ENCODE measurements around the gene TNFRSF17.
A peak's percentile ranks its signal among the peaks of the same experiment; 100 is the strongest.

Gene TNFRSF17

GRCh38 chr16:12006637-12007036 is 41.6 kb downstream of the TNFRSF17 start:
- H2AFZ ChIP-seq (ENCODE audit: low read length): no peak overlapping the region
- H4K20me1 ChIP-seq (ENCODE audit: insufficient read depth, low read length): no peaks in the 10 kb centered on the region
- TF ChIP-seq CTCF (IDR thresholded peaks at IDR 0.05; ENCODE audit: low read length) (no peak), EZH2 (optimal IDR thresholded peaks at IDR 0.05; ENCODE audit: low read depth, low read length) (no peak), EZH2phosphoT487 (IDR thresholded peaks at IDR 0.05; ENCODE audit: low read length) (no peak)
- peaks cover 16% of the 10 kb centered on the region for H3F3A ChIP-seq (ENCODE audit: insufficient read depth, low read length)
- H3K36me3 ChIP-seq (replicated peaks; ENCODE audit: insufficient read depth, low read length): no peaks in the 10 kb centered on the region; the same call in 1 of the 2 replicates
- DNase-seq: no peak
- H3K9me2 ChIP-seq (replicated peaks; ENCODE audit: insufficient read depth, low read length): no peaks in the 10 kb centered on the region
- H3K9me3 ChIP-seq (replicated peaks; ENCODE audit: insufficient read depth, low read length): no peaks in the 10 kb centered on the region
- H3K4me2 ChIP-seq (ENCODE audit: low read depth, low read length): no peak overlapping the region
- H3K4me1 ChIP-seq (ENCODE audit: low read length): peaks cover 9% of the 10 kb centered on the region
- H3K27ac ChIP-seq (ENCODE audit: low read length): no peak overlapping the region
- no peak overlapping the region for H3K4me3 ChIP-seq (ENCODE audit: low read length)
- no peak overlapping the region for H3K9ac ChIP-seq (ENCODE audit: low read length)
- H3K27me3 ChIP-seq (replicated peaks; ENCODE audit: insufficient read depth, low read length): no peaks in the 10 kb centered on the region
- H3K79me2 ChIP-seq (ENCODE audit: low read length): peaks cover 8% of the 10 kb centered on the region

- Histone ChIP-seq H3K9me3 (replicated peaks; ENCODE audit: insufficient read depth, low read length) (no peaks in the 10 kb centered on the region), H3K79me2 (ENCODE audit: low read length) (peaks cover 27% of the 10 kb centered on the region), H3K9ac (ENCODE audit: low read length) (no peak overlapping the region), H3K27me3 (replicated peaks; ENCODE audit: insufficient read depth, low read length) (no peaks in the 10 kb centered on the region), H3K27ac (ENCODE audit: low read length) (no peak overlapping the region), H3K4me1 (ENCODE audit: low read length) (peaks cover 9% of the 10 kb centered on the region), H3F3A (ENCODE audit: insufficient read depth, low read length) (peaks cover 16% of the 10 kb centered on the region), H2AFZ (ENCODE audit: low read length) (no peak overlapping the region), H3K4me3 (ENCODE audit: low read length) (no peak overlapping the region), H4K20me1 (ENCODE audit: insufficient read depth, low read length) (no peaks in the 10 kb centered on the region), H3K36me3 (replicated peaks; ENCODE audit: insufficient read depth, low read length) (no peaks in the 10 kb centered on the region), H3K9me2 (replicated peaks; ENCODE audit: insufficient read depth, low read length) (no peaks in the 10 kb centered on the region), H3K4me2 (ENCODE audit: low read depth, low read length) (no peak overlapping the region)
- TF ChIP-seq CTCF (IDR thresholded peaks at IDR 0.05; ENCODE audit: low read length): no peak
- no peak for TF ChIP-seq EZH2 (optimal IDR thresholded peaks at IDR 0.05; ENCODE audit: low read depth, low read length)
- TF ChIP-seq EZH2phosphoT487 (IDR thresholded peaks at IDR 0.05; ENCODE audit: low read length): no peak
- DNase-seq: no peak
These were observed 44.5 kb downstream of the TNFRSF17 start for GRCh38 chr16:12009462-12009861.

GRCh38 chr16:12009922-12010321 is 44.9 kb downstream of the TNFRSF17 start:
- Histone ChIP-seq H3K36me3 (replicated peaks; ENCODE audit: insufficient read depth, low read length) (no peaks in the 10 kb centered on the region), H3K9me3 (replicated peaks; ENCODE audit: insufficient read depth, low read length) (no peaks in the 10 kb centered on the region), H3K4me2 (ENCODE audit: low read depth, low read length) (peak overlapping the region; percentile 56; the same call in 1 of the 2 replicates), H3F3A (ENCODE audit: insufficient read depth, low read length) (peaks cover 16% of the 10 kb centered on the region), H3K9ac (ENCODE audit: low read length) (peak overlapping the region; percentile 31; the same call in 1 of the 2 replicates), H3K79me2 (ENCODE audit: low read length) (peaks cover 27% of the 10 kb centered on the region), H4K20me1 (ENCODE audit: insufficient read depth, low read length) (no peaks in the 10 kb centered on the region), H3K27me3 (replicated peaks; ENCODE audit: insufficient read depth, low read length) (no peaks in the 10 kb centered on the region), H2AFZ (ENCODE audit: low read length) (no peak overlapping the region), H3K27ac (ENCODE audit: low read length) (peak overlapping the region; percentile 73), H3K4me3 (ENCODE audit: low read length) (no peak overlapping the region; the same call in 1 of the 2 replicates), H3K9me2 (replicated peaks; ENCODE audit: insufficient read depth, low read length) (no peaks in the 10 kb centered on the region), H3K4me1 (ENCODE audit: low read length) (peaks cover 9% of the 10 kb centered on the region)
- DNase-seq: no peak
- TF ChIP-seq EZH2 (optimal IDR thresholded peaks at IDR 0.05; ENCODE audit: low read depth, low read length) (no peak), CTCF (IDR thresholded peaks at IDR 0.05; ENCODE audit: low read length) (no peak), EZH2phosphoT487 (IDR thresholded peaks at IDR 0.05; ENCODE audit: low read length) (no peak)

All from MM.1S (cell line).